HG02943 (cell line): ENCODE results near the gene TLCD2.
"Not testable (repeated sequence)": the region's sequence is repeated elsewhere in the genome, so short reads cannot be mapped to it uniquely, and the experiment has no call there.

Experiments
- ATAC-seq: cut with Tn5 transposase; IDR thresholded peaks from one replicate; pipeline ENCODE4 v1.9.1; 2021; ENCODE audit warnings: mild to moderate bottlenecking, low read depth, moderate library complexity; ENCODE audit not compliant: unreplicated experiment

The TLCD2 gene

DNA sequence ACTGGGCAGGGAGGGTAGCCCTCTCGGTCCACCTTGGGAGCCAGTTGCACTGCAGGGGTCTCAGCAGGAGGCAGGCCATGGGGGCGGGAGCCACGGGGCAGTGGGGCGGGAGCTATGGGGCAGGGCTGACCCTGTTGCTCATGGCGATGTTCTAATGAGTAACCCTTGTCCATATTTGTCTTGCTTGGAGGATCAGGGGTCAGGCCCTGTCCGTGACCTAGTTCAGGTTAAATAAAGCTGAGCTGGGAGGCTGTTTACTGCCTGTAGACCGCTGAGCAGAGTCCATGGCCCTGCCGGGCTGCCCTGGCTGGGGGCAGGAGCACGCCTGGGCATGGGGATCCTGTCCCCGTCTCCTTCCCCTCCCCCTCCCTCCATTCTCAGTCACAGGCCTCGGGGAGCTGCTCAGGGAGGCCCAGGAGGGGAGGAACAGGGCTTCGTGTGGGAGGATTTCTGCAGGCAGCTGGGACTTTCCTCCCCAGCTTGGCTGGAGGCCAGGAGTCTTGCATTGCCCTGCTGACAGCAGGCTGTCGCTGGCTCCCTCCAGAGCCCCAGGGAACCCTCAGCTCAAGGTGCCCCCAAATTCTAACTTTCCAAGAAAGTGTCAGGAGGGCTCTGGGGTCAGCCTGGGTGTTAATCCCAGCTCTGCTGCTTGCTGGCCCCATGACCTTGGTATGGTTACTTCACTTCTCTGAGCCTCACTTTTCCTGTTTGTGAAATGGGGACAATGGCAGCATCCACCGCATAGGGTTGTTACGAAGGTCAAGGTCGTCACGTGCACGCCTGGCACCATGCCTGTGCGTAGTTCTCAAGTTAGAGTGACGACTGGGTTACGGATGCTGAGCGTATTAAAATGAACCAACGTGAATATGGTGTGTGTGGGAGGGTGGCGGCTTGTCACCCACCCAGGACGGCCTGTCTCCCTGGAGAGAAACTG lies 26.4 kb upstream of the TLCD2 start:
- no peak for ATAC-seq

DNA sequence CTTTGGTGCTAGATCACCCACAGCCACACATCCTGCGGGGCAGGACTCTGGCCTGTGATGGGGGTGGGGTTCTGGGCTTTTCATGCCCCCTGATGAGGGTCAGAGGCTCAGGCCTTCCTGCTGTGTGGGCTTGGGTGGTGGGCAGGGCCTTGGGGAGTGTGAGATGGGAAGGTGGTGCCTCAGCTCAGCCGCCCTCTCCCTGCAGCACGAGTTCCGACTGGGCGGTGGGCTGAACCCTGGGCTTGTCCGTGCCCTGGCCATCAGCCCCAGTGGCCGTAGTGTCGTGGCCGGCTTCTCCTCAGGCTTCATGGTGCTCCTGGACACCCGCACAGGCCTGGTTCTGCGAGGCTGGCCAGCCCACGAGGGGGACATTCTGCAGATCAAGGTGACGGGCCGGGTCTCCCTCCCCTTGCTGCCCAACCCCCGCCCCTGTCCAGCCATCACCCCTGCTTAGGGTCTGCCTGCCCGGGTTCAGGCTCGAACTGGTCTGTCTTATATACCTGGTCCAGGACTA lies 25.7 kb upstream of the TLCD2 start:
- no peak for ATAC-seq

DNA sequence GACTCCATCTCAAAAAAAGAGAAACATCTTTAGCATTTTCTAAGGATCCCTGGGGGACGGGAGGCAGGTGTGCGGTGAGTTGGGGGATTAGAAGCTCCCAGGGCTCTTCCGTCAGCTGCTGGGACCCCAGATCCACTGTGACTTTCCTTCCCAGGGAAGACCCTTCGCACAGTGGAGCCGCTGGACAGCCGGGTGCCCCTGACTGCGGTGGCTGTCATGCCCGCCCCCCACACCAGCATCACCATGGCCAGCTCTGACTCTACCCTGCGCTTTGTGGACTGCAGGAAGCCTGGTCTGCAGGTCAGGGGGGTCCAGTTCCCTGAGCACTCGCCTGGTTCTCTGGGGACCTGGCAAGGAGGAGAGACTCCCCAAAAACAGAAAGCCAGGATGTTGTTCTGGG lies 25.2 kb upstream of the TLCD2 start:
- no peak for ATAC-seq

DNA sequence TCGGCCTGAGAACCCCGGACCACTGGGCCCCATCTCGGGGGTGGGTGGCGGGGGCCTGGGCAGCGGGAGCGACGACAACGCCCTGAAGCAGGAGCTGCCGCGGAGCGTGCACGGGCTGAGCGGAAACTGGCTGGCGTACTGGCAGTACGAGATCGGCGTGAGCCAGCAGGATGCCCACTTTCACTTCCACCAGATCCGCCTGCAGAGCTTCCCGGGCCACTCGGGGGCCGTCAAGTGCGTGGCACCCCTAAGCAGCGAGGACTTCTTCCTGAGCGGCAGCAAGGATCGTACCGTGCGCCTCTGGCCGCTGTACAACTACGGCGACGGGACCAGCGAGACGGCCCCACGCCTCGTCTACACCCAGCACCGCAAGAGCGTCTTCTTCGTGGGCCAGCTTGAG lies 23.6 kb upstream of the TLCD2 start:
- ATAC-seq: no peak

DNA sequence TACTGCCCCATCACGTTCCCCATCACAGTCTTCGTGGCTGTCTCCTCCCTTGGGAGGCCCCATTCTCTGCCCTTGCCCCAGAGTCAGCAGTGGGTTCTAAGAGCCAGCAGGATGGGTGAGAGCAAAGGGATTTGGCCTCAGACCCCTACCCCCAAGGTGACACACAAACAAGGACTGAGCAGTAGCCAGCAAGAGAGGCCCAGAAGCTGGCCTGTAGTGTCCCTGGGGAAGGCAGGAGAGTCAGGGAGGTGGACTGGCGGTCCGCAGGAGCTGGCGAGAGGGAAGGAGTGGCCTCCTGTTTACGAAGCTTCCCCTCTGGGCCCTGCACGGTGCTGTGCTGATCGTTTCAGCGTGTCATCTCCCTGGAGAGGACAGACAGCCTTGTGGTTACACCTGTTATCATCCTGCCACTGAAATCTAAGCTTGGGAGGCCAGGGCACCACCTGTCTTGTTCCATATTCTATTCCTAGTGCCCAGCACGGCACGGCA lies 22.7 kb upstream of the TLCD2 start:
- ATAC-seq: no peak

DNA sequence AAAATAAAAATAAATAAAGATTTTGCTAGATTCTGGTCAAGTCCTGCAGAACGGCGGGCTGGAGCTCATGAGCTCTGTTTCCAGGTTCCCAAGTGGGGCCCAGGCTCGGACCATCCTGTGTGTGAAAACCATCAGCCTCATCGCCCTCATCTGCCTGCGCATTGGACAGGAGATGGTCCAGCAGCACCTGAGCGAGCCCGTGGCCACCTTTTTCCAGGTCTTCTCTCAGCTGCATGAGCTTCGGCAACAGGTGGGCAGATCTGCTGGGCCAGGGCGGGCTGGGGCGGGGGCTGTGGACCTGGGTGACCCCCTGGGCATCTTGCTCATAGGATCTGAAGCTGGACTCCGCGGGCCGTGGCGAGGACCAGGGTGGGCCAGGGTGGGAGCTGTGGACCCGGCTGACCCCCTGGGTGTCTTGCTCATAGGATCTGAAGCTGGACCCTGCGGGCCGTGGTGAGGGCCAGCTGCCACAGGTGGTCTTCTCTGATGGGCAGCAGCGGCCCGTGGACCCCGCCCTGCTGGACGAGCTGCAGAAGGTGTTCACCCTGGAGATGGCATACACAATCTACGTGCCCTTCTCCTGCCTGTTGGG lies 22.2 kb upstream of the TLCD2 start:
- no peak for ATAC-seq

DNA sequence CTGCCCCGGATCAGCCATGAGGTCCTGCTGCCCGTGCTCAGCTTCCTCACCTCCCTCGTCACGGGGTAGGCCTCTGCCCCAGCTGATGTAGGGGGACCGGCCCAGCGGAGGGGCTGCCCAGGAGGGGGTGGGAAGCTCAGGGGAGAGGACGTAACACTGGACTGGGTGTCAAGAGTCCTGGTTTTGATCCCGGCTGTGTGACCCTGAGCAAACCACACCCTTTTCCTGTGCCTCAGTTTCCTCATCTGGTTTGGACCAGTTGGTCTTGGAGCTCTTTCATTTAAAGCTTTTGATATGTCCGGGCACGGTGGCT lies 21.0 kb upstream of the TLCD2 start:
- no peak for ATAC-seq

DNA sequence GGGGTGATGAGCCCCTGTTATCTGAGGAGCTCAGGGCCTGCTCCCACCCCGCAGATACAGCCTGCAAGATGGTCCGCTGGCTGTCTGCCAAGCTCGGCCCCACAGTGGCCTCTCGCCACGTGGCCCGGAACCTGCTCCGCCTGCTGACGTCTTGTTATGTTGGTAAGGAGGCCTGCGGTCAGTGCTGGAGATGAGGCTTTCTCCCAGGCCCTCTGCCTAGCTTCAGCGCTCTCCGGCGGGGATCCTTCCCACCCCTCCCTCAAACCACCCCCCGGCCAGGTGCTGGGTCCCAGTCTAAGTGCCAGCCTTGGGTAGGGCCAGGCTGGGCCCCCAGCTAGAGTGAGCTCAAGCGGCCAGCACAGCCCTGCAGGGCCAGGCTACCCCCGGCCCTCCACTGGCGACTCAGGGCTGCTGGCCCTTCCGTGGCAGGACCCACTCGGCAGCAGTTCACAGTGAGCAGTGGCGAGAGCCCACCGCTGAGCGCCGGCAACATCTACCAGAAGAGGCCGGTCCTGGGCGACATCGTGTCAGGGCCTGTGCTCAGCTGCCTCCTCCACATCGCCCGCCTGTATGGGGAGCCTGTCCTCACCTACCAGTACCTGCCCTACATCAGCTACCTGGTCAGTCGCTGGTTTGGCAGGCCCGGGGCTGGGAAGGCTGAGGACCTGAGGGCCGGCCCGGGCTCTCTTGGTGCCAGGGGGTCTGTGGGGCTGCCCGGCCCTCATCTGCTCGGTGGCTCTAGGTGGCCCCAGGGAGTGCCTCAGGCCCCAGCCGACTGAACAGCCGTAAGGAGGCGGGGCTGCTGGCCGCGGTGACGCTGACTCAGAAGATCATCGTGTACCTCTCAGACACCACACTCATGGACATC lies 20.4 kb upstream of the TLCD2 start:
- ATAC-seq: no peak

DNA sequence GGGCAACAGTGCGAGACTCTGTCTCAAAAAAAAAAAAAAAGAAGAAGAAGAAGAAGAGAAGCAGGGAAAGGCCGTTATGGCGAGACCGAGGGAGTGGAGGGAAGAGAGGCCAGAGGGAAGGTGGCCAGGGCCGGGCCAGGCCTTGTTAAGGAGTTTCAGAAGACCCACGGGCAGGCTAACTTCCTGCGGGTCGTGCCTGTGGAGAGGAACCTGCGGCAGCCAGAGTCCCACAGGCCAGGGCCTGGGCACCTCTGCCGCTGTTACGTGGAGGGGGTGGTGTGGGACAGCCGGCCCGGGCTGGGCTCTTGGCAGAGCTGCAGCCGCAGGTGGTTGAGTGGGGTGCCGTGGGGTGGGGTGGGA lies 19.8 kb upstream of the TLCD2 start:
- ATAC-seq: no peak

DNA sequence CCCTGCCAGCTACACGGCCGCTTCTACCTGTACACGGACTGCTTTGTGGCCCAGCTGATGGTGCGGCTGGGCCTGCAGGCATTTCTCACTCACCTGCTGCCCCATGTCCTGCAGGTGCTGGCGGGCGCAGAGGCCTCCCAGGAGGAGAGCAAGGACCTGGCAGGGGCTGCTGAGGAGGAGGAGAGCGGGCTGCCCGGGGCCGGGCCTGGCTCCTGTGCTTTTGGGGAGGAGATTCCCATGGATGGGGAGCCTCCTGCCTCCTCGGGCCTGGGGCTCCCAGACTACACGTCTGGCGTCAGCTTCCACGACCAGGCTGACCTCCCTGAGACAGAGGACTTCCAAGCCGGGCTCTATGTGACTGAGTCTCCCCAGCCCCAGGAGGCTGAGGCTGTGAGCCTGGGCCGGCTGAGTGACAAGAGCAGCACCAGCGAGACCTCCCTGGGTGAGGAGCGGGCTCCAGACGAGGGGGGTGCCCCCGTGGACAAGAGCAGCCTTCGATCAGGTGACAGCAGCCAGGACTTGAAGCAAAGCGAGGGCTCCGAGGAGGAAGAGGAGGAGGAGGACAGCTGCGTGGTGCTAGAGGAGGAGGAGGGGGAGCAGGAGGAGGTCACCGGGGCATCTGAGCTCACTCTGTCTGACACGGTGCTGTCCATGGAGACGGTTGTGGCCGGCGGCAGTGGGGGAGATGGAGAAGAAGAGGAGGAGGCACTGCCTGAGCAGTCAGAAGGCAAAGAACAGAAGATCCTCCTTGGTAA lies 17.9 kb upstream of the TLCD2 start:
- ATAC-seq: no peak

DNA sequence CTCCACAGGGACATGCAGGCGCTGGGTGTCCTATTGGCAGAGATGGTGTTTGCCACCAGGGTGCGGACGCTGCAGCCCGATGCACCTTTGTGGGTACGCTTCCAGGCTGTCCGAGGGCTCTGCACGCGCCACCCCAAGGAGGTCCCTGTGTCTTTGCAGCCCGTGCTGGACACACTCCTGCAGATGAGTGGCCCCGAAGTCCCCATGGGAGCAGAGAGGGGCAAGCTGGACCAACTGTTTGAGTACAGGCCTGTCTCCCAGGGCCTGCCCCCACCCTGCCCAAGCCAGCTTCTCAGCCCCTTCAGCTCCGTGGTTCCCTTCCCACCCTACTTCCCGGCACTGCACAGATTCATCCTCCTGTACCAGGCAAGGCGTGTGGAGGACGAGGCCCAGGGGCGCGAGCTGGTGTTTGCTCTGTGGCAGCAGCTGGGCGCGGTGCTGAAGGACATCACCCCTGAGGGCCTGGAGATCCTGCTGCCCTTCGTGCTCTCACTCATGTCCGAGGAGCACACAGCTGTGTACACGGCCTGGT lies 17.1 kb upstream of the TLCD2 start:
- no peak for ATAC-seq

DNA sequence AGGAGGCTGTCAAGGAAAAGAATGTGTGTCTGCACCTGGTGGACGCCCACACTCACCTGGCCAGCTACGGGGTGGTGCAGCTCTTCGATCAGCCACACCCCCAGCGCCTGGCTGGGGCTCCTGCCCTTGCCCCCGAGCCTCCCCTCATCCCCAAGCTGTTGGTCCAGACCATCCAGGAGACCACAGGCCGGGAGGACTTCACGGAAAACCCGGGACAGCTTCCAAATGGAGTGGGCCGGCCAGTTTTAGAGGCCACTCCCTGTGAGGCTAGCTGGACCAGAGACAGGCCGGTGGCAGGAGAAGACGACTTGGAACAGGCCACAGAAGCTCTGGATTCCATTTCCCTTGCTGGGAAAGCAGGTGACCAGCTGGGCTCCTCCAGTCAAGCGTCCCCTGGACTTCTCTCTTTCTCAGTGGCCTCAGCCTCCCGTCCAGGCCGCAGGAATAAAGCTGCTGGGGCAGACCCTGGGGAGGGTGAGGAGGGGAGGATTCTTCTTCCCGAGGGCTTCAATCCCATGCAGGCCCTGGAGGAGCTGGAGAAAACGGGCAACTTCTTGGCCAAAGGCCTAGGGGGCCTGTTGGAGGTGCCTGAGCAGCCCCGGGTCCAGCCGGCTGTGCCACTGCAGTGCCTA lies 16.6 kb upstream of the TLCD2 start:
- no peak for ATAC-seq

DNA sequence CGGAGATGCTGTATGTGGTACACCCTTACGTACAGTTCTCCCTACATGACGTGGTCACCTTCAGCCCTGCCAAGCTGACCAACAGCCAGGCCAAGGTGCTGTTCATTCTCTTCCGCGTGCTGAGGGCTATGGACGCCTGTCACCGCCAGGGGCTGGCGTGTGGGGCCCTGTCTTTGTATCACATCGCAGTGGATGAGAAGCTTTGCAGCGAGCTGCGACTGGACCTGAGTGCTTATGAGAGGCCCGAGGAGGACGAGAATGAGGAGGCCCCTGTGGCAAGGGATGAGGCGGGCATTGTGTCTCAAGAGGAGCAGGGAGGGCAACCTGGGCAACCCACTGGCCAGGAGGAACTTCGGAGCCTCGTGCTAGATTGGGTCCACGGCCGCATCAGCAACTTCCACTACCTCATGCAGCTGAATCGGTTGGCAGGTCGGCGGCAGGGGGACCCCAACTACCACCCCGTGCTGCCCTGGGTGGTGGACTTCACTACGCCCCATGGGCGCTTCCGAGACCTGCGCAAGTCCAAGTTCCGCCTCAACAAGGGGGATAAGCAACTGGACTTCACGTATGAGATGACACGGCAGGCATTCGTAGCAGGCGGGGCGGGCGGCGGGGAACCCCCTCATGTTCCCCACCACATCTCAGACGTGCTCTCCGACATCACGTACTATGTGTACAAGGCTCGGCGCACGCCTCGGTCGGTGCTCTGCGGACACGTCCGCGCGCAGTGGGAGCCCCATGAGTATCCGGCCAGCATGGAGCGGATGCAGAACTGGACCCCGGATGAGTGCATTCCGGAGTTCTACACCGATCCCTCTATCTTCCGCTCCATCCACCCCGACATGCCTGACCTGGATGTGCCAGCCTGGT lies 15.7 kb upstream of the TLCD2 start:
- ATAC-seq: no peak

DNA sequence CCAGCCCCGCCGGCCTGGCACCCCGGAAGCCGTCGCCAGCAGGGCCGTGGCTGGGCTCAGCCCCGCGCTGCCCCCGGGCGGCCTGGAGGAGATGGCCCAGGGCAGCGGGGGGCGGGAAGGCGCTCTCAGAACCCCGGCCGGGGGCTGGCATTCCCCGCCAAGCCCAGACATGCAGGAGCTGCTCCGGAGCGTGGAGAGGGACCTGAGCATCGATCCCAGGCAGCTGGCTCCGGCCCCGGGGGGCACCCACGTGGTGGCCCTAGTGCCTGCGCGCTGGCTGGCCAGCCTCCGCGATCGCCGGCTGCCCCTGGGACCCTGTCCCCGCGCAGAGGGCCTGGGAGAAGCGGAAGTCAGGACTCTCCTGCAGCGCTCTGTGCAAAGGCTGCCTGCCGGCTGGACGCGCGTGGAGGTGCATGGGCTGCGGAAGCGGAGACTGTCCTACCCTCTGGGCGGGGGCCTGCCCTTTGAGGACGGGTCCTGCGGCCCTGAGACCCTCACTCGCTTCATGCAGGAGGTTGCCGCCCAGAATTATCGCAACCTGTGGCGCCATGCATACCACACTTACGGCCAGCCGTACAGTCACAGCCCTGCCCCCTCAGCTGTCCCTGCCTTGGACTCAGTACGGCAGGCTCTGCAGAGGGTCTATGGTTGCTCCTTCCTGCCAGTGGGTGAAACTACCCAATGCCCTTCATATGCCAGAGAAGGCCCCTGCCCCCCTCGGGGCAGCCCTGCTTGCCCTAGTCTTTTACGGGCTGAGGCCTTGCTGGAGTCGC lies 14.9 kb upstream of the TLCD2 start:
- no peak for ATAC-seq

DNA sequence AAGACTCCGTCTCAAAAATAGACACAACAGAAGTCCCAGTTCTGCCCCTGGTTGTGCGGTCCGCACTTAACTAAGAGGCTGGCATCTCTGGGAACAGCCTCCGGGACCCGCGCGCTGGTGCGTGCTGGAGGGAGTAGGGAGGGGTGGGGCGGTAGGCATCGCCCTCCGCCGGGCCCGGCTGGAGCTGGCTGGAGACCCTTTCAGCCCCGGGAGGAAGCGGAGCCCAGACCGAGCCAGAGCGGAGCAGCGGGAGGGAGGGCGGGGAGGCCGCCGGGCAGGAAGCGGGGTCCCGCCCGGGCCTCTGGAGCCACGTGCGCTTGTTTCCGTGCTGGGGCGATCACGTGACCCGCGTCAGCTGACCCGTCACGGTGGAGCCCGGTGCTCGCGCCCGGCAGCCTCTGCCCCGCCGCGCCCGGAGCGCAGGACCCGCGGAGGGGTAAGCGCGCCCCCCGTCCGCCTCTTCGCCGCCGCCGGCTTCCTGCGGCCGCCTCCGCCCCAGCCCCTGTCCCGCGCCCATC lies 14.2 kb upstream of the TLCD2 start, which contains the start of gene WDR81:
TSS of gene WDR81 (plus strand) at position 354 of the 518 bp plus-strand sequence. CDS start 256 bp downstream, outside the sequence.
- ATAC-seq: no peak

DNA sequence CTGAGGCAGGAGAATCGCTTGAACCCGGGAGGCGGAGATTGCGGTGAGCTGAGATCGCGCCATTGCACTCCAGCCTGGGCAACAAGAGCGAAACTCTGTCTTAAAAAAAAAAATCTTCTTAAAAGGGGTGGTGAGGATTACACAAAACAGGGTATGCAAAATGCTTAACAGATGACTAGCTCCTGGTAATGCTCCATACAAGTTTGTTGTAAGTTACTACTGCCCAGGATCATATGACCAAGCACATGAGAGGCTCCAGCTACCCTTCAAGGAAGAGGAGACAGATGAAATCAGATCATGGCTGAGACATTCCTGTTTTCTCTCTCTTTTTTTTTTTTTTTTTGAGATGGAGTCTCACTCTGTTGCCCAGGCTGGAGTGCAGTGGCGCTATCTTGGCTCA lies 11.8 kb upstream of the TLCD2 start:
- ATAC-seq: not testable (repeated sequence)

DNA sequence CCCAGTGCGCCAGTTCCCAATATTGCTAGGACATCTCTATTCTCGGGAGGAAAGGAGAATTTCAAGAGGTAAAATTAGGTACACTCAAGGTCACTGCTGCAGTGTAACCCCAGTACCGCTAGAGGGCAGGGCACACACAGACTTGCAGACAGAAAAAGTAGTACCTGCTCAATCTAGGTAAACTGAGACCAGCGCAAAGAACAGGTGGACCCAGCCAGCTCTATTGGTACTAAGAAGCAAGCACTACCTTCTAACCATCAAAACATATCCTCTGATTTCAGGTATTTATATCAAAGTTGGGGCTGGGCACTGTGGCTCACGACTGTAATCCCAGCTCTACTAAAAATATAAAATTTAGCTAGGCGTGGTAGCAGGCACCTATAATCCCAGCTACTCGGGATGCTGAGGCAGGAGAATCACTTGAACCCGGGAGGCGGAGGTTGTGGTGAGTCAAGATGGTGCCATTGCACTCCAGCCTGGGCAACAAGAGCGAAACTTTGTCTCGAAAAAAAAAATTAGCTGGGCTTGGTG lies 10.7 kb upstream of the TLCD2 start:
- ATAC-seq: no peak
